Effector CD8-positive, alpha-beta T cell (primary cell): ENCODE data around the gene TUBG1.
"Not testable (repeated sequence)": the region's sequence is repeated elsewhere in the genome, so short reads cannot be mapped to it uniquely, and the experiment has no call there.

ENCODE experiments used
- DNase-seq: peaks from one replicate; lab custom pipeline; 2025; lab: John Stamatoyannopoulos, UW

TUBG1 gene

GRCh38 chr17:42579794-42580551, 29.5 kb upstream of the TUBG1 start:
- DNase-seq = no peak

- DNase-seq = no peak
Observed at GRCh38 chr17:42581744-42582270, 27.7 kb upstream of the TUBG1 start.

GRCh38 chr17:42584880-42585279, 24.6 kb upstream of the TUBG1 start:
- DNase-seq = no peak

- DNase-seq = no peak
Observed at GRCh38 chr17:42585353-42585752, 24.1 kb upstream of the TUBG1 start.

- DNase-seq = no peak
Observed at GRCh38 chr17:42586514-42587230, 22.8 kb upstream of the TUBG1 start.

GRCh38 chr17:42590886-42591285, 18.6 kb upstream of the TUBG1 start:
- no peak for DNase-seq

- DNase-seq = no peak
Observed at GRCh38 chr17:42591411-42591810, 18.1 kb upstream of the TUBG1 start.

GRCh38 chr17:42596386-42596785, 13.1 kb upstream of the TUBG1 start:
- no peak for DNase-seq

GRCh38 chr17:42598905-42599304, 10.6 kb upstream of the TUBG1 start:
- no peak for DNase-seq

GRCh38 chr17:42603318-42603717, 6.2 kb upstream of the TUBG1 start:
- DNase-seq = no peak

GRCh38 chr17:42607769-42608168, 1.7 kb upstream of the TUBG1 start:
- no peak for DNase-seq

- no peak for DNase-seq
Observed at GRCh38 chr17:42608305-42609181, 940 bp upstream of the TUBG1 start.

- DNase-seq = peak; percentile 6
Observed at GRCh38 chr17:42609814-42610801, 625 bp downstream of the TUBG1 start.

GRCh38 chr17:42612013-42612412, 2.5 kb downstream of the TUBG1 start:
- no peak for DNase-seq

GRCh38 chr17:42613699-42614295, 4.3 kb downstream of the TUBG1 start:
- no peak for DNase-seq

- no peak for DNase-seq
Observed at GRCh38 chr17:42617956-42618431, 8.5 kb downstream of the TUBG1 start.

- DNase-seq = no peak
Observed at GRCh38 chr17:42618442-42619150, 9.1 kb downstream of the TUBG1 start.

- DNase-seq = not testable (repeated sequence)
Observed at GRCh38 chr17:42621987-42622386, 12.5 kb downstream of the TUBG1 start.

- DNase-seq = no peak
Observed at GRCh38 chr17:42623271-42623670, 13.8 kb downstream of the TUBG1 start.
